ENCODE data around the gene C1orf174.

Gene C1orf174

GRCh38 chr1:3914911-3915310, 14.8 kb upstream of the C1orf174 start:
- TF ChIP-seq POU6F1 (CRISPR knock-in tag; IDR thresholded peaks at IDR 0.05; ENCODE audit: borderline replicate concordance, low read depth) (no peak), TSHZ2 (CRISPR knock-in tag; IDR thresholded peaks at IDR 0.05) (no peak), CSRNP3 (CRISPR knock-in tag; IDR thresholded peaks at IDR 0.05) (no peak), ARNTL (CRISPR knock-in tag; IDR thresholded peaks at IDR 0.05; ENCODE audit: borderline replicate concordance, low read depth) (no peak), ZFP30 (CRISPR knock-in tag; IDR thresholded peaks at IDR 0.05) (no peak), GLIS3 (CRISPR knock-in tag; IDR thresholded peaks at IDR 0.05) (no peak), ZNF70 (CRISPR knock-in tag; IDR thresholded peaks at IDR 0.05) (no peak)
- no peak for ATAC-seq

- no peak for ATAC-seq
- TF ChIP-seq CREB5 (CRISPR knock-in tag; IDR thresholded peaks at IDR 0.05; ENCODE audit: low read depth) = no peak
- TF ChIP-seq CSDC2 (CRISPR knock-in tag; IDR thresholded peaks at IDR 0.05) = no peak
- TF ChIP-seq ESRRG (CRISPR knock-in tag; IDR thresholded peaks at IDR 0.05) = no peak
- TF ChIP-seq SNAI2 (CRISPR knock-in tag; IDR thresholded peaks at IDR 0.05) = no peak
- TF ChIP-seq OSR1 (CRISPR knock-in tag; IDR thresholded peaks at IDR 0.05) = no peak
- TF ChIP-seq POU6F1 (CRISPR knock-in tag; IDR thresholded peaks at IDR 0.05; ENCODE audit: borderline replicate concordance, low read depth) = no peak
- no peak for TF ChIP-seq TCF4 (CRISPR knock-in tag; IDR thresholded peaks at IDR 0.05; ENCODE audit: borderline replicate concordance)
- no peak for TF ChIP-seq ZNF70 (CRISPR knock-in tag; IDR thresholded peaks at IDR 0.05)
- no peak for TF ChIP-seq TOX (CRISPR knock-in tag; IDR thresholded peaks at IDR 0.05; ENCODE audit: borderline replicate concordance)
- no peak for TF ChIP-seq ZFP30 (CRISPR knock-in tag; IDR thresholded peaks at IDR 0.05)
- no peak for TF ChIP-seq PATZ1 (CRISPR knock-in tag; IDR thresholded peaks at IDR 0.05; ENCODE audit: borderline replicate concordance)
These were observed 14.3 kb upstream of the C1orf174 start for GRCh38 chr1:3914331-3914851.

GRCh38 chr1:3912809-3913685, 13.0 kb upstream of the C1orf174 start:
- TF ChIP-seq ISL1 (CRISPR knock-in tag; IDR thresholded peaks at IDR 0.05) = no peak
- no peak for TF ChIP-seq ARNTL (CRISPR knock-in tag; IDR thresholded peaks at IDR 0.05; ENCODE audit: borderline replicate concordance, low read depth)
- TF ChIP-seq SNAI2 (CRISPR knock-in tag; IDR thresholded peaks at IDR 0.05) = no peak
- no peak for TF ChIP-seq GLIS3 (CRISPR knock-in tag; IDR thresholded peaks at IDR 0.05)
- TF ChIP-seq CREB5 (CRISPR knock-in tag; IDR thresholded peaks at IDR 0.05; ENCODE audit: low read depth) = no peak
- ATAC-seq = no peak
